ENCODE data around the gene SNX17. TPM values are rescaled to one million over a fixed set of nuclear protein-coding genes. Genes with fewer than 3 reads are reported as not detected.
"Not testable (repeated sequence)": the region's sequence is repeated elsewhere in the genome, so short reads cannot be mapped to it uniquely, and the experiment has no call there.

SNX17 gene
- total RNA-seq, 3 donors from 2014 or later = 109 to 121 (median 116) TPM

DNA sequence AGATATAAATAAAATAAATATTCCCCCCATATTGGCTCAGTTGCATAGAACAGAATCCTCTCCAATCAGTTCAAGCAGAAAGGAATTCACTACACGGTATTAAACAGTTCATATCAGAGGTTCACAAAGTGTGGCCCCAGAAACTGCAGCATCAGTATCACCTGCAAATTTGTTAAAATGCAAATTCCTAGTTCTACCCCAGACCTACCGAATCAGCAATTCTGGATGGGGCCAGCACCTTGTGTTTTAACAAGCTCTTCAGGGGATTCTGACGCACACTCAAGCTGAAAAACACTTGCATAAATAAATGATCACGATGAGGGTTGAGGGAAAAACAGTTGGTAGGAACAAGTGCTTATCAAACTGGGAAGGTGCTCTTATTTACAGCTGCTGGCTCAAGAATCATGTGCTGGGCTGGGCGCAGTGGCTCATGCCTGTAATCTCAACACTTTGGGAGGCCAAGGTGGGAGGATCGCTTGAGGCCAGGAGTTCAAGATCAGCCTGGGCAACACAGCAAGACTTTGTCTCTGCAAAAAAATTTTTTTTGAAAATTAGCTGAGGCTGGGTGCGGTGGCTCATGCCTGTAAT is 20.2 kb upstream of the SNX17 start:
- intact Hi-C loops (cut with DNase I; ENCODE audit: low total_unique reads) = no loop called here
- DNase-seq (ENCODE audit: low spot score in 2 of 2) = no peak
- peaks cover 2 to 9% of the 10 kb centered on the region in 2 donors for H3K4me1 ChIP-seq
- H3K4me3 ChIP-seq = no peak overlapping the region
- TF ChIP-seq POLR2A (IDR thresholded peaks at IDR 0.05) (no peak), POLR2AphosphoS5 (IDR thresholded peaks at IDR 0.05) (no peak)
- TF ChIP-seq, protein P1, sequence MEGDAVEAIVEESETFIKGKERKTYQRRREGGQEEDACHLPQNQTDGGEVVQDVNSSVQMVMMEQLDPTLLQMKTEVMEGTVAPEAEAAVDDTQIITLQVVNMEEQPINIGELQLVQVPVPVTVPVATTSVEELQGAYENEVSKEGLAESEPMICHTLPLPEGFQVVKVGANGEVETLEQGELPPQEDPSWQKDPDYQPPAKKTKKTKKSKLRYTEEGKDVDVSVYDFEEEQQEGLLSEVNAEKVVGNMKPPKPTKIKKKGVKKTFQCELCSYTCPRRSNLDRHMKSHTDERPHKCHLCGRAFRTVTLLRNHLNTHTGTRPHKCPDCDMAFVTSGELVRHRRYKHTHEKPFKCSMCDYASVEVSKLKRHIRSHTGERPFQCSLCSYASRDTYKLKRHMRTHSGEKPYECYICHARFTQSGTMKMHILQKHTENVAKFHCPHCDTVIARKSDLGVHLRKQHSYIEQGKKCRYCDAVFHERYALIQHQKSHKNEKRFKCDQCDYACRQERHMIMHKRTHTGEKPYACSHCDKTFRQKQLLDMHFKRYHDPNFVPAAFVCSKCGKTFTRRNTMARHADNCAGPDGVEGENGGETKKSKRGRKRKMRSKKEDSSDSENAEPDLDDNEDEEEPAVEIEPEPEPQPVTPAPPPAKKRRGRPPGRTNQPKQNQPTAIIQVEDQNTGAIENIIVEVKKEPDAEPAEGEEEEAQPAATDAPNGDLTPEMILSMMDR (IDR thresholded peaks at IDR 0.05) = no peak
- no peaks in the 10 kb centered on the region for H3K9me3 ChIP-seq
- no peaks in the 10 kb centered on the region for H3K36me3 ChIP-seq
- H3K27me3 ChIP-seq = no peaks in the 10 kb centered on the region
- no peak overlapping the region for H3K27ac ChIP-seq

DNA sequence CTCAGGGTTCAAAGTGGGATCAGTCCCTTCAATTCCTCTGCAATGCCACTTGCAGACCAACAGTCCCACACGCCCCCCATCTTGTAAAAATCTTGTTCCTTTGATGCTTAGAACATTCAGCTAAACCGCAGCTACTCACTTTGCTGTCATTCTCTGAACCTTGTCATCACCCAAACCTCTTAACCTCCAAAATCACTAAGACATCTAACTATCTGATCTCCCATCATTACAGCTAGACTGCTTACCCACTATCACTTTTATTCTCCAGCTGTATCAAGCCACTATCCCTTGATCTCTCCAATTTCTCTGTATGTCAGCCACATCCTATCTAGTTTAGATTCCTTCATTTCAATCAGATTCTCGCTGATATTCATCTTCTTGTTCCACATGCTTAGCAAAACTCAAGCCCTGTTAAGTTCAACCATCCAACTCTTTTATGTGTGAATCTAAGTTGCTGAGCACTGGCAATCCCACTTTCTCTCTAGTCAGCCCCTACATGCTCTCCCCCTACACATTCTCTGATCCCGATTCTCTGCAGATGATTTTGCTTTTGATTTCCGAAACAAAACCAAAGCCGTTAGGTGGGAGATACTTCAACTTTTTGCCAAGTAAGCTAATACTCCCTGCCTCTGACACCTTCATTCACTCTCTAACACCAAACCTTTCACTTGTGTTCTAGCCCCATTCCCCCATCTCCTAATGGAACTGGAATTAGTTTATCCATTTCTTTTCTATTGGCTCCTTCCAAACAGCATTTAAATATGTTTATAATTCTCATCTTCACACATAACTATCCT is 18.4 kb upstream of the SNX17 start:
- intact Hi-C loops (cut with DNase I; ENCODE audit: low total_unique reads) = no loop called here
- H3K36me3 ChIP-seq = no peaks in the 10 kb centered on the region
- TF ChIP-seq, protein P1 (IDR thresholded peaks at IDR 0.05) = no peak
- TF ChIP-seq POLR2AphosphoS5 (IDR thresholded peaks at IDR 0.05) (no peak), POLR2A (IDR thresholded peaks at IDR 0.05) (no peak)
- no peak for DNase-seq (ENCODE audit: low spot score in 2 of 2)
- H3K4me3 ChIP-seq = no peak overlapping the region
- H3K9me3 ChIP-seq = no peaks in the 10 kb centered on the region
- peaks cover 2 to 9% of the 10 kb centered on the region in 2 donors for H3K4me1 ChIP-seq
- H3K27ac ChIP-seq = no peak overlapping the region
- H3K27me3 ChIP-seq = no peaks in the 10 kb centered on the region

DNA sequence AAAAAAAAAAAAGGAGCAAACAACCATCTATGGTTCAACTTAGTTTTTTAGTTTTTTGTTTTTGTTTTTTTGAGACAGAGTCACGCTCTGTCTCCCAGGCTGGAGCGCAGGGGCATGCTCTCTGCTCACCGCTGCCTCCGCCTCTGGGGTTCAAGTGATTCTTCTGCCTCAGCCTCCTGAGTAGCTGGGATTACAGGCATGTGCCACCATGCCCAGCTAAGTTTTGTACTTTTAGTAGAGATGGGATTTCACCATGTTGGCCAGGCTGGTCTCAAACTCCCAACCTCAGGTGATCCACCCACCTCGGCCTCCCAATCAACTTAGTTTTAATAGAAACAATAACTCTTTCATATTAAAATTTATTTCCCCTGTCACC is 17.0 kb upstream of the SNX17 start:
- H3K36me3 ChIP-seq; H3K9me3 ChIP-seq; H3K4me1 ChIP-seq; intact Hi-C loops (cut with DNase I; ENCODE audit: low total_unique reads); H3K27ac ChIP-seq; H3K4me3 ChIP-seq; H3K27me3 ChIP-seq; DNase-seq (ENCODE audit: low spot score in 2 of 2): not testable (repeated sequence)

DNA sequence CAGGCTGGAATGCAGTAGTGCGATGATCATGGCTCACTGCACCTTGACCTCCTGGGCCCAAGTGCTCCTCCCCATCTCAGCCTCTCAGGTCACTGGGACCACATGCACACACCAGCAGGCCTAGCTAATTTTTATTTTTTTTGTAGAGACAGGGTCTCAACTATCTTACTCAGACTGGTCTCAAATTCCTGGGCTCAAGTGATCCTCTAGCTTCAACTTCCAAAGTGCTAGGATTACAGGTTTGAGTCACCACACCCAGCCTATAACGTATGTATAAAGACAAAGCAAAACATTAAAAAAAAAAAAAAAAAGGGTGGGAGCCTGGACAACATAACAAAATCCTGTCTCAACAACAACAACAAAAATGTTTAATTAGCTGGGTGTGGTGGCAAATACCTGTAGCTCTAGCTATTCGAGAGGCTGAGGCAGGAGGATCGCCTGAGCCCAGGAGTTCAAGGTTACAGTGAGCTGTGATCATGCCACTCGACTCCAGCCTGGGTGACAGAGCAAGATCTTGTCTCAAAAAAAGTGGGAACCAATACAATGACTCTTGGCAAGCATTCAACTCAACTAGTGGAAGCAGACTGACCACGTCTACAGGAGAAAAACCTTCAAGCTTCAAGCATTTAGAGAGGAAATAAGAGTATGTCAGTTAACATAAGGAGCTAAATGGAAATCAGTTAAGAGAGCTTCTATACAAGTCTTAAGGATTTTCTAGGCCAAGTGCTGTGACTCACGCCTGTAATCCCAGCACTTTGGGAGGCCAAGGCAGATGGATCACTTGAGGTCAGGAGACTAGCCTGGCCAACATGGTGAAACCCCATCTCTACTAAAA is 16.4 kb upstream of the SNX17 start:
- Histone ChIP-seq H3K27ac (no peak overlapping the region), H3K36me3 (no peaks in the 10 kb centered on the region), H3K4me3 (no peak overlapping the region), H3K9me3 (no peaks in the 10 kb centered on the region), H3K4me1 (peaks cover 2 to 9% of the 10 kb centered on the region in 2 donors), H3K27me3 (no peaks in the 10 kb centered on the region)
- intact Hi-C loops (cut with DNase I; ENCODE audit: low total_unique reads) = no loop called here
- TF ChIP-seq POLR2AphosphoS5 (IDR thresholded peaks at IDR 0.05) (no peak), POLR2A (IDR thresholded peaks at IDR 0.05) (no peak)
- TF ChIP-seq, protein P1 (IDR thresholded peaks at IDR 0.05) = no peak
- DNase-seq (ENCODE audit: low spot score in 2 of 2) = no peak

DNA sequence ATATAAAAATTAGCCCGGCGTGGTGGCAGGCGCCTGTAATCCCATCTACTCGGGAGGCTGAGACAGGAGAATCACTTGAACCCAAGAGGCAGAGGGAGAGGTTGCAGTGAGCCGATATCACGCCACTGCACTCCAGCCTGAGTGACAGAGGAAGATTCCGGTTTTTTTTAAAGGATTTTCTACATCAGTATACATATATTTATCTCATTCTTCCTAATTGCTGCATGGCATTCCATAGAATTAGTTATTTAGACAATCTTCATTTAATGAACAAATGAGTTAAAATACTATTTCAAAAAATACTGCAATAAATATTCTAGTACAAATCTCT is 15.9 kb upstream of the SNX17 start:
- H3K36me3 ChIP-seq = no peaks in the 10 kb centered on the region
- no peaks in the 10 kb centered on the region for H3K27me3 ChIP-seq
- DNase-seq (ENCODE audit: low spot score in 2 of 2) = no peak
- no peak overlapping the region for H3K4me3 ChIP-seq
- intact Hi-C loops (cut with DNase I; ENCODE audit: low total_unique reads) = no loop called here
- H3K4me1 ChIP-seq = peaks cover 2 to 9% of the 10 kb centered on the region in 2 donors
- no peak overlapping the region for H3K27ac ChIP-seq
- TF ChIP-seq POLR2AphosphoS5 (IDR thresholded peaks at IDR 0.05) (no peak), POLR2A (IDR thresholded peaks at IDR 0.05) (no peak)
- TF ChIP-seq, protein P1 (IDR thresholded peaks at IDR 0.05) = no peak
- H3K9me3 ChIP-seq = no peaks in the 10 kb centered on the region
